A549 (cell line): ENCODE data around the gene POU4F3.

Experiments
- CEBPB ChIP-seq, 2 experiments: fragments of >200 bp in 1 of 2; sonication (Bioruptor Twin) in 1 of 2; formaldehyde crosslinking in 1 of 2; IDR thresholded peaks; 2 replicates each; pipeline ENCODE4 v1.6.1; 2012 to 2016
- EHMT2 ChIP-seq: fragments of 200-600 bp; sonication (generic); IDR thresholded peaks from 2 replicates; pipeline ENCODE4 v1.6.1; 2016; ENCODE audit warnings: antibody characterized with exemption, low read depth, mild to moderate bottlenecking, moderate library complexity
- EP300 ChIP-seq, 2 experiments: fragments of >200 bp; sonication (Bioruptor Twin); formaldehyde crosslinking; IDR thresholded peaks; 2 replicates in 1 of 2; 3 replicates in 1 of 2; pipeline ENCODE4 v1.6.1; 2016 to 2017
- ESRRA ChIP-seq: fragments of 150-350 bp; IDR thresholded peaks from 2 replicates; pipeline ENCODE4 v1.6.1; 2014; ENCODE audit warnings: mild to moderate bottlenecking, low read length, borderline replicate concordance
- FOSB ChIP-seq: fragments of 250-450 bp; sonication (Bioruptor Pico); IDR thresholded peaks from 2 replicates; pipeline ENCODE4 v1.5.0; 2020; ENCODE audit warnings: mild to moderate bottlenecking, moderate library complexity
- FOXS1 ChIP-seq: fragments of 250-450 bp; sonication (Bioruptor Pico); IDR thresholded peaks from 2 replicates; pipeline ENCODE4 v1.5.0; 2020; ENCODE audit warnings: mild to moderate bottlenecking, moderate library complexity
- JUN ChIP-seq, 2 experiments: fragments of >200 bp; sonication (Bioruptor Twin); formaldehyde crosslinking; IDR thresholded peaks; 2 replicates in 1 of 2; 3 replicates in 1 of 2; pipeline ENCODE4 v1.6.1; 2016 to 2017
- MAFK ChIP-seq: fragments of 450-650 bp; IDR thresholded peaks from 2 replicates; pipeline ENCODE4 v1.6.1; 2014; ENCODE audit not compliant: partially characterized antibody
- POLR2A ChIP-seq: IDR thresholded peaks from 2 replicates; pipeline ENCODE4 v1.6.1; 2012; ENCODE audit warnings: mild to moderate bottlenecking, low read length
- TF ChIP-seq, protein P1 (sequence below): fragments of >200 bp; sonication (Bioruptor Twin); formaldehyde crosslinking; IDR thresholded peaks from 3 replicates; pipeline ENCODE4 v1.5.1; 2016
- TF ChIP-seq, protein P2 (sequence below): fragments of 450-650 bp; IDR thresholded peaks from 2 replicates; pipeline ENCODE4 v1.6.1; 2014; ENCODE audit warnings: antibody characterized with exemption
- TF ChIP-seq, protein P3 (sequence below): IDR thresholded peaks from 2 replicates; pipeline ENCODE4 v1.6.1; 2012
- TF ChIP-seq, protein P4 (sequence below): fragments of 200-600 bp; sonication (generic); IDR thresholded peaks from 2 replicates; pipeline ENCODE4 v1.6.1; 2016; ENCODE audit warnings: antibody characterized with exemption, mild to moderate bottlenecking, moderate library complexity
- TF ChIP-seq, protein P5 (sequence below): fragments of 250-450 bp; sonication (Bioruptor Pico); IDR thresholded peaks from 2 replicates; pipeline ENCODE4 v1.5.0; 2020; ENCODE audit warnings: low read depth, mild to moderate bottlenecking, moderate library complexity

DNA sequence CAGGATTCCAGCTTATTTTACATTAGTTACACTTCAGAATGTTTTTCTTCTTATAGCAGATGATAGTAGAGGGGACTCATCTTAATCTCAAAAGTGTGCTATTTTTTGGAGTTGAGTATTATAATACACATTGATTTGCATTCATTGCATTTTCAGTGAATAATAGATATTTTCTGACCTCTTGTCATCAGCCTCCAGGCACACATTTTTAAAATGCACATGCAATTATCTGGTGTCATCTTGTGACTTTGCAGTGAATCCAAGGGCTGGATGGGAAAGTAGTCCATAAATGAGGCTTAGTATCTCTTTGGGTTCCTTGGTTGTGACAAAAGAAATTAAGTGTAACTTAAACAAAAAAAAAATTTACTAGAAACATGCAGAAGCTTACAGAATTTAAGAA is 28.1 kb upstream of the POU4F3 start:
- no peak for TF ChIP-seq CEBPB (IDR thresholded peaks at IDR 0.05)
- TF ChIP-seq EHMT2 = no peak
- TF ChIP-seq, protein P1, sequence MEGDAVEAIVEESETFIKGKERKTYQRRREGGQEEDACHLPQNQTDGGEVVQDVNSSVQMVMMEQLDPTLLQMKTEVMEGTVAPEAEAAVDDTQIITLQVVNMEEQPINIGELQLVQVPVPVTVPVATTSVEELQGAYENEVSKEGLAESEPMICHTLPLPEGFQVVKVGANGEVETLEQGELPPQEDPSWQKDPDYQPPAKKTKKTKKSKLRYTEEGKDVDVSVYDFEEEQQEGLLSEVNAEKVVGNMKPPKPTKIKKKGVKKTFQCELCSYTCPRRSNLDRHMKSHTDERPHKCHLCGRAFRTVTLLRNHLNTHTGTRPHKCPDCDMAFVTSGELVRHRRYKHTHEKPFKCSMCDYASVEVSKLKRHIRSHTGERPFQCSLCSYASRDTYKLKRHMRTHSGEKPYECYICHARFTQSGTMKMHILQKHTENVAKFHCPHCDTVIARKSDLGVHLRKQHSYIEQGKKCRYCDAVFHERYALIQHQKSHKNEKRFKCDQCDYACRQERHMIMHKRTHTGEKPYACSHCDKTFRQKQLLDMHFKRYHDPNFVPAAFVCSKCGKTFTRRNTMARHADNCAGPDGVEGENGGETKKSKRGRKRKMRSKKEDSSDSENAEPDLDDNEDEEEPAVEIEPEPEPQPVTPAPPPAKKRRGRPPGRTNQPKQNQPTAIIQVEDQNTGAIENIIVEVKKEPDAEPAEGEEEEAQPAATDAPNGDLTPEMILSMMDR = no peak
- no peak for TF ChIP-seq EP300 (IDR thresholded peaks at IDR 0.05)
- no peak for TF ChIP-seq MAFK
- TF ChIP-seq, protein P2, sequence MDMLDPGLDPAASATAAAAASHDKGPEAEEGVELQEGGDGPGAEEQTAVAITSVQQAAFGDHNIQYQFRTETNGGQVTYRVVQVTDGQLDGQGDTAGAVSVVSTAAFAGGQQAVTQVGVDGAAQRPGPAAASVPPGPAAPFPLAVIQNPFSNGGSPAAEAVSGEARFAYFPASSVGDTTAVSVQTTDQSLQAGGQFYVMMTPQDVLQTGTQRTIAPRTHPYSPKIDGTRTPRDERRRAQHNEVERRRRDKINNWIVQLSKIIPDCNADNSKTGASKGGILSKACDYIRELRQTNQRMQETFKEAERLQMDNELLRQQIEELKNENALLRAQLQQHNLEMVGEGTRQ = no peak
- no peak for TF ChIP-seq POLR2A
- no peak for TF ChIP-seq FOSB (CRISPR knock-in tag)
- no peak for TF ChIP-seq ESRRA
- TF ChIP-seq, protein P3, sequence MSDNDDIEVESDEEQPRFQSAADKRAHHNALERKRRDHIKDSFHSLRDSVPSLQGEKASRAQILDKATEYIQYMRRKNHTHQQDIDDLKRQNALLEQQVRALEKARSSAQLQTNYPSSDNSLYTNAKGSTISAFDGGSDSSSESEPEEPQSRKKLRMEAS = no peak
- TF ChIP-seq, protein P4, sequence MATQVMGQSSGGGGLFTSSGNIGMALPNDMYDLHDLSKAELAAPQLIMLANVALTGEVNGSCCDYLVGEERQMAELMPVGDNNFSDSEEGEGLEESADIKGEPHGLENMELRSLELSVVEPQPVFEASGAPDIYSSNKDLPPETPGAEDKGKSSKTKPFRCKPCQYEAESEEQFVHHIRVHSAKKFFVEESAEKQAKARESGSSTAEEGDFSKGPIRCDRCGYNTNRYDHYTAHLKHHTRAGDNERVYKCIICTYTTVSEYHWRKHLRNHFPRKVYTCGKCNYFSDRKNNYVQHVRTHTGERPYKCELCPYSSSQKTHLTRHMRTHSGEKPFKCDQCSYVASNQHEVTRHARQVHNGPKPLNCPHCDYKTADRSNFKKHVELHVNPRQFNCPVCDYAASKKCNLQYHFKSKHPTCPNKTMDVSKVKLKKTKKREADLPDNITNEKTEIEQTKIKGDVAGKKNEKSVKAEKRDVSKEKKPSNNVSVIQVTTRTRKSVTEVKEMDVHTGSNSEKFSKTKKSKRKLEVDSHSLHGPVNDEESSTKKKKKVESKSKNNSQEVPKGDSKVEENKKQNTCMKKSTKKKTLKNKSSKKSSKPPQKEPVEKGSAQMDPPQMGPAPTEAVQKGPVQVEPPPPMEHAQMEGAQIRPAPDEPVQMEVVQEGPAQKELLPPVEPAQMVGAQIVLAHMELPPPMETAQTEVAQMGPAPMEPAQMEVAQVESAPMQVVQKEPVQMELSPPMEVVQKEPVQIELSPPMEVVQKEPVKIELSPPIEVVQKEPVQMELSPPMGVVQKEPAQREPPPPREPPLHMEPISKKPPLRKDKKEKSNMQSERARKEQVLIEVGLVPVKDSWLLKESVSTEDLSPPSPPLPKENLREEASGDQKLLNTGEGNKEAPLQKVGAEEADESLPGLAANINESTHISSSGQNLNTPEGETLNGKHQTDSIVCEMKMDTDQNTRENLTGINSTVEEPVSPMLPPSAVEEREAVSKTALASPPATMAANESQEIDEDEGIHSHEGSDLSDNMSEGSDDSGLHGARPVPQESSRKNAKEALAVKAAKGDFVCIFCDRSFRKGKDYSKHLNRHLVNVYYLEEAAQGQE = no peak
- TF ChIP-seq, protein P5, sequence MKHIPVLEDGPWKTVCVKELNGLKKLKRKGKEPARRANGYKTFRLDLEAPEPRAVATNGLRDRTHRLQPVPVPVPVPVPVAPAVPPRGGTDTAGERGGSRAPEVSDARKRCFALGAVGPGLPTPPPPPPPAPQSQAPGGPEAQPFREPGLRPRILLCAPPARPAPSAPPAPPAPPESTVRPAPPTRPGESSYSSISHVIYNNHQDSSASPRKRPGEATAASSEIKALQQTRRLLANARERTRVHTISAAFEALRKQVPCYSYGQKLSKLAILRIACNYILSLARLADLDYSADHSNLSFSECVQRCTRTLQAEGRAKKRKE = no peak
- no peak for TF ChIP-seq FOXS1 (CRISPR knock-in tag)
- TF ChIP-seq JUN (IDR thresholded peaks at IDR 0.05) = no peak
